GM12873 (cell line): ENCODE data around the gene DAPK1.

Experiments
- TF ChIP-seq, protein P1 (sequence below): IDR thresholded peaks from 2 replicates; pipeline ENCODE4 v1.5.1; 2012; ENCODE audit warnings: low read depth, mild to moderate bottlenecking, moderate library complexity, low read length, control low read depth; ENCODE audit not compliant: insufficient read depth; ENCODE audit errors: missing control alignments

DAPK1 gene

DNA sequence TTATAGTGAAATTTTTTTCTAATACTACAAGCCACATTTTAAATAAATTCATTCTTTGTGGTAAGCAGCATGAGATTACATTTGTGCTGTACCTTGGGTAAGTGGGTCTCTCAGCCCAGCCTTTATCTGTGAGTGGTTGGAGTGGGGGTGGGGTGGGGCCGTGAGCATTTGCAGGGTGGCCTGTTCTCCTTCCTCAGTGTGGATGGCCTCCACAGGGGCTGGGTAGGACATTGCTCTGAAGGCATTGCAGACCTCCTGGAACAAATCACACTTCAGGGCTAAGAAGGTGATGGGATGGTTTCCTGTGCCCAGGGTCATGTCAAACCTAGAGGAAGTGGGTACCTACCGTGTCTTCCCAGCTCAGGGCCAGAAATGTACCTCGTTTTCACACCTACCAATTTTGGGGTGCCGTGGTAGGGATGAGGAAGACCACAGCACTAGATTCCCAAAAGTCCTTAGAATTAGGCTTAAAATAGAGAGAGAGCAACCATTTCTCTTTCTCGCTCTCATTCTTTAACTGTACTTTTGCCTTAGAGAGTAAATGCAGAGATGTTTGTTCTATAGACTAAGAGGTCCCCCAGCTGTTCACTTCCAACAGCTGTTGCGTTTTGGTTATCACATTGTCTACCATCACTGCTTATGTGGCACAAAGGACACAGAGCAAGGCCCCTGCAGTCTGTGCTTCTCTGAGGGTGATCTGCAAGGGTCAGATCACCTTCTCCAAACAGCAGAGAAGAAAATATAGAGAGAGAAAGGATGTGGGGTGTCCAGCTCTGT is 144.9 kb downstream of the DAPK1 start:
- TF ChIP-seq, protein P1, sequence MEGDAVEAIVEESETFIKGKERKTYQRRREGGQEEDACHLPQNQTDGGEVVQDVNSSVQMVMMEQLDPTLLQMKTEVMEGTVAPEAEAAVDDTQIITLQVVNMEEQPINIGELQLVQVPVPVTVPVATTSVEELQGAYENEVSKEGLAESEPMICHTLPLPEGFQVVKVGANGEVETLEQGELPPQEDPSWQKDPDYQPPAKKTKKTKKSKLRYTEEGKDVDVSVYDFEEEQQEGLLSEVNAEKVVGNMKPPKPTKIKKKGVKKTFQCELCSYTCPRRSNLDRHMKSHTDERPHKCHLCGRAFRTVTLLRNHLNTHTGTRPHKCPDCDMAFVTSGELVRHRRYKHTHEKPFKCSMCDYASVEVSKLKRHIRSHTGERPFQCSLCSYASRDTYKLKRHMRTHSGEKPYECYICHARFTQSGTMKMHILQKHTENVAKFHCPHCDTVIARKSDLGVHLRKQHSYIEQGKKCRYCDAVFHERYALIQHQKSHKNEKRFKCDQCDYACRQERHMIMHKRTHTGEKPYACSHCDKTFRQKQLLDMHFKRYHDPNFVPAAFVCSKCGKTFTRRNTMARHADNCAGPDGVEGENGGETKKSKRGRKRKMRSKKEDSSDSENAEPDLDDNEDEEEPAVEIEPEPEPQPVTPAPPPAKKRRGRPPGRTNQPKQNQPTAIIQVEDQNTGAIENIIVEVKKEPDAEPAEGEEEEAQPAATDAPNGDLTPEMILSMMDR: no peak

DNA sequence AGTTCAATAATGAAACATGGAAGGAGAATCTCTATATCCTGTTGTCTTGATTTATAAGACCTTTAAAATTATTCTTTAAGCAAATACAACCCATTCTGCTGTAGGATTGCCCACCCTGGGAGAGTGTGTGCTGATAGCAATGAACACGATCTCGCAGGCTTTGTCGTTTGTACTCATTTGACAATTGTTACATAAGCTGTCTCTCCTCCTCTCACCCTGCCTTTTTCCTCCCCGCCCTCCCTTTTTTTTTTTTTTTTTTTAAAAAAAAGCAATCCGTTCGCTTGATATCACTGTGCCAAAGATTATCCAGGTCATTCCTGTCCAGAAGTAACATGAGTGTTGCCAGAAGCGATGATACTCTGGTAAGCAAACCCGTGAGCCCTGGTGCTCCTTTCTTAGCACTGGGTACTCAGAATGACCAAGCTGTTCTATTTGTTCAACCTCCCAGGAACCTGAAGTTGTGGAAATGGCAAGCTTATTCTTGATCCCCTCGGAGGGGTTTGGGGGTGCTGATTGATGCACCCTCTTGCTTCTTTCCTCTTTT is 145.5 kb downstream of the DAPK1 start:
- TF ChIP-seq, protein P1: no peak

DNA sequence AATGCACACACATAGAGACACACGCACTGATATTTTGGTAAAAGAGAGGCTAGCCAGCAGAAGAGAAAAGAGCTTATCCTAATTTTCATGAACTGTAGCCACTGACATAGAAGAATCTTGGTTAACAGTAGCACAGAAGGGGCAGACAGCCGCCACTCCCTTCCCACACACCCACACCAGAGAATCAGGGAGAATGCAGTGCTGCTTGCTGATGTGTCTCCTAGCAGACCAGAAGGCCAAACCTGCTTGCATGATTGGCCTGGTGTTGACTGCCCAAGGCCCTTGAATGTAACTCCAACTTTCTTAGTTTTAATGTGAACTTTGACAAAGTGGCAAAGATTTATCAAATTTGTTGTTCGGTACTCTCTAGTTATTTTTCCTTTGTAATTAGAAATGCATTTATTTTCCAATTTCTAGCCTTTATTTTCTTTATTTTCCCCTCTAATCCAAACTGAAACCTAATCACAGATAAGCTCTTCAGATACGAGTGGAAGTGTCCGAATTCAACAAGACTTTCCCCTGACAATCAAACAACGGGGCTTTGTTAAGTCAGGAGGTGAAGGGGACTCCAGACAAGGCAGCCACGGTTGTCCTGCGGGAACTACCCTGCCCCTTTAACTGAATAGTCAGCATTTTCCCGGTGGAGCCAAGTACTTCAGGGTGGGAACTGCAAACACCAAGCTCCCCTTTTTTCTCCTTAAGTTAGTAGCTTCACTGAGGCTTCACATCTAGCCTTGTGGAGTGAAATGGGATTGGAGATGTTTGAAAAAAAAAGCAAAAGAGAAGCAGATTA is 146.3 kb downstream of the DAPK1 start:
- TF ChIP-seq, protein P1: no peak

DNA sequence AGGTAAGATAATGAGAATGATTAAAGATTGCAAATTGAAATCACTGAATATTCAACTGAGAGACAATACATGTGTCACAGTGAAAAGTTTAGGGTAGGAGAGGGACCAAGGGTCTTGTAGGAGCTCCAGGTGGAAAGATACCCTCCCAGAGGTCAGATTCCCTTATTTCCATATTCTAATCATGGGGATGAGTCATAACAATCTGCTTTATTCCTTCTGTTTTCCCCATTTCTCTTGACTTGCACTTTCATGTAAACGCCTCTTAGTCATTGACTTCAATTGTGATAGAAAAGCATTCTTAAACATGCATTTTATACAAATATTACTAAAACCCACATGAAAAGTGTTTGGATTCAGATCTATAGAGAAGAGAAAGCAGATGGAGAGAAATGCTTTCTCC is 147.0 kb downstream of the DAPK1 start:
- TF ChIP-seq, protein P1: no peak

DNA sequence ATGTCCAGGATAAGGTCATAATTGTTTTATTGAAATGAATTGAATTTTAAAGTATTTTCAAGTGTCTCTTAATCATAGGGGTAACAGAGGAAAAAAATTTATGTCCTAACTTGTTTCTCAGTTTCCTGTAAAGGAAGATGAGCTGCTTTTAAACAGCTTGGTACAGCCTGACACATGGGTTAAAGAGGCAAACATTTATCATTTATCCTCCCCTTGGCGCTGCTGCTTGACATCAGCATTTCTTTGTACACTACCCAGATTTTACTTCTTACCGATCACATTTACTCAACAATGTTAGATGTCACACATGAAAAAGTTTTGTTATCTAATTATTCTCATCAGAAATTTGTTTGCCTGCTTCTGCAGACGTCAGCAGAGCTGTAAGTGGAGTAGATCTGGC is 148.9 kb downstream of the DAPK1 start:
- TF ChIP-seq, protein P1: no peak

DNA sequence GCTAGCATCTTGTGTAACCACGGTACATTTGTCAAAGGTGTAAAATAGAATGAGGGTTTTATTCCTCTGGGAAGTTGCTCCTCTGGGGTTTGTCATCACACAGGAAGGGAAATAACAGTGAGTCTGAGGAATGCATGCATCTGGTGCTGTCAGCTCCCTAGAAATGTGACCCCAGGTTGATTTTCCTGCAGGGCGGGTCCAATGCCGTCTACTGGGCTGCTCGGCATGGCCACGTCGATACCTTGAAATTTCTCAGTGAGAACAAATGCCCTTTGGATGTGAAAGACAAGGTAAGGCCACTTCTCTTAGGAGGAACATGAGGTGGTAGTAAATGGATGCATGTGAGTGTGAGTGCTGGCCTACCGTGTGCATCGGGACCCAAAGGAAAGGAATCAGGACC is 149.4 kb downstream of the DAPK1 start:
- TF ChIP-seq, protein P1: no peak

DNA sequence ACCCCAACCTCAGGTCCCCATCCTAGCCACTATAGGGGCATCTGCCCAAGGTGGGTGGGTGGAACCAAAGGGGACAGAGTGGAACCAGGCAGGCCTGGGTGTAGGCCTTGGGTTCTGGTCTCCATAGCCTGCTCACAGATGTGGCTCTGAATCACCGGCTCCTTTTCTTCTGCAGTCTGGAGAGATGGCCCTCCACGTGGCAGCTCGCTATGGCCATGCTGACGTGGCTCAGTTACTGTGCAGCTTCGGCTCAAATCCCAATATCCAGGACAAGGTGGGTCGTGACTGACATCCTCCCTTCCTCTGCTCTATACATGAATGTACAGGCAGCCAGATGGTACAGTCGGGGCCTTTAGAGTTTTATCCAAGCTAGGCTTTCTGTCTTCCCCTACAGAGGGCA is 150.9 kb downstream of the DAPK1 start:
- TF ChIP-seq, protein P1: no peak
